Esophagus squamous epithelium (tissue), 5 donors: ENCODE results near the gene LYSMD4. TPM values are rescaled to one million over a fixed set of nuclear protein-coding genes. Genes with fewer than 3 reads are reported as not detected.

ENCODE experiments used
- DNase-seq: peaks from one replicate; lab custom pipeline; 2025; lab: John Stamatoyannopoulos, UW
- H3K27ac ChIP-seq, 4 donors: fragments of 200-600 bp; sonication (generic); one replicate each; pipeline ENCODE4 v1.5.1; 2016 to 2019; ENCODE audit warnings: mild to moderate bottlenecking in 1 of 4
- H3K27me3 ChIP-seq, 4 donors: fragments of 200-600 bp; sonication (generic); 1 replicate in 3 of 4; 2 replicates in 1 of 4; pipeline versions ENCODE4 v1.5.1 to v1.6.0; 2017 to 2021; ENCODE audit warnings: antibody characterized with exemption in 1 of 4
- H3K36me3 ChIP-seq, 3 donors: fragments of 200-600 bp; sonication (generic); one replicate each; pipeline ENCODE4 v1.5.1; 2016 to 2019
- H3K4me1 ChIP-seq, 3 donors: fragments of 200-600 bp; sonication (generic); one replicate each; pipeline ENCODE4 v1.5.1; 2017 to 2019
- H3K4me3 ChIP-seq, 4 donors: fragments of 200-600 bp; sonication (generic); 1 replicate in 3 of 4; 2 replicates in 1 of 4; pipeline ENCODE4 v1.5.1; 2016 to 2019; ENCODE audit warnings: mild to moderate bottlenecking in 2 of 4, moderate library complexity in 1 of 4
- H3K9me3 ChIP-seq, 3 donors: fragments of 200-600 bp; sonication (generic); one replicate each; pipeline ENCODE4 v1.5.1; 2016 to 2019
- CTCF ChIP-seq, 6 experiments: fragments of 450-650 bp in 4 of 6; fragments of 200-600 bp in 2 of 6; sonication (generic) in 2 of 6; IDR thresholded peaks; one replicate each; pipeline ENCODE4 v1.5.1; 2016 to 2019; ENCODE audit warnings: antibody characterized with exemption in 6 of 6, mild to moderate bottlenecking in 4 of 6, moderate library complexity in 4 of 6
- POLR2A ChIP-seq, 4 donors: fragments of 450-650 bp; IDR thresholded peaks; one replicate each; pipeline ENCODE4 v1.6.1; 2017; ENCODE audit warnings: antibody characterized with exemption in 4 of 4, mild to moderate bottlenecking in 4 of 4, moderate library complexity in 3 of 4
- WGBS, 2 donors: methylation state at CpG; one replicate each; pipeline ENCODE4 v1.1.5; 2018; 5-methylcytosine and 5-hydroxymethylcytosine counted together
- intact Hi-C: fragments of 100-400 bp; cut with DNase I; formaldehyde crosslinking; loops from one replicate; pipeline ENCODE4 v1.15.0; 2022
- total RNA-seq, 4 donors: library from RNA; depleted of rRNA; stranded (reverse); fragments of >200 nt; gene quantifications; one replicate each; pipeline ENCODE4 v1.1.0, GENCODE V29; 2016
- donor health status: DM: yes; HTN: yes; CAD: no.

Gene LYSMD4
- total RNA-seq, 4 donors from 2014 or later = 9.3 to 18.1 (median 14.1) TPM

- no peaks in the 10 kb centered on the region for H3K9me3 ChIP-seq
- H3K4me1 ChIP-seq = peaks cover 0 to 49% (median 34%) of the 10 kb centered on the region in 3 donors
- H3K27ac ChIP-seq = peak overlapping the region; percentile 18 to 85 (median 80)
- 28 to 29% methylated on average over 3 of the region's 3 CpGs for WGBS, 2 donors
- DNase-seq = no peak
- no peaks in the 10 kb centered on the region for H3K36me3 ChIP-seq
- intact Hi-C loops = loop anchor here (10.0 kb wide), 1 partner anchor 420 kb away; no protein-coding TSS in a partner anchor
- no peak overlapping the region for H3K4me3 ChIP-seq
- no peaks in the 10 kb centered on the region for H3K27me3 ChIP-seq
- TF ChIP-seq POLR2A (IDR thresholded peaks at IDR 0.05) (no peak), CTCF (IDR thresholded peaks at IDR 0.05) (peak; percentile 63 to 86 (median 77))
Observed at GRCh38 chr15:99704444-99704838, 28.8 kb downstream of the LYSMD4 start.

GRCh38 chr15:99703603-99704443 lies 29.4 kb downstream of the LYSMD4 start:
- Histone ChIP-seq H3K36me3 (no peaks in the 10 kb centered on the region), H3K27me3 (no peaks in the 10 kb centered on the region), H3K4me1 (peaks cover 0 to 43% (median 30%) of the 10 kb centered on the region in 3 donors), H3K27ac (peak overlapping the region; percentile 18 to 85 (median 80)), H3K9me3 (no peaks in the 10 kb centered on the region), H3K4me3 (peak overlapping the region in 1 of 4 donors; percentile 29)
- no peak for TF ChIP-seq POLR2A (IDR thresholded peaks at IDR 0.05)
- TF ChIP-seq CTCF (IDR thresholded peaks at IDR 0.05) = peak; percentile 29 to 87 (median 64)
- DNase-seq = no peak
- intact Hi-C loops = loop anchor here (10.0 kb wide), 1 partner anchor 419 kb away; no protein-coding TSS in a partner anchor
- 10 to 14% methylated on average over 7 of the region's 7 CpGs for WGBS, 2 donors

- 20 to 24% methylated on average over 4 of the region's 4 CpGs for WGBS, 2 donors
- TF ChIP-seq CTCF (IDR thresholded peaks at IDR 0.05) = no peak
- TF ChIP-seq POLR2A (IDR thresholded peaks at IDR 0.05) = no peak
- H3K9me3 ChIP-seq = no peaks in the 10 kb centered on the region
- peaks cover 0 to 35% (median 22%) of the 10 kb centered on the region in 3 donors for H3K4me1 ChIP-seq
- H3K4me3 ChIP-seq = peak overlapping the region in 1 of 4 donors; percentile 29
- H3K27me3 ChIP-seq = no peaks in the 10 kb centered on the region
- H3K36me3 ChIP-seq = no peaks in the 10 kb centered on the region
- H3K27ac ChIP-seq = peak overlapping the region; percentile 18 to 85 (median 80)
- intact Hi-C loops = loop anchor here (10.0 kb wide), 1 partner anchor 418 kb away; no protein-coding TSS in a partner anchor
- DNase-seq = no peak
Observed at GRCh38 chr15:99702895-99703602, 30.2 kb downstream of the LYSMD4 start.

GRCh38 chr15:99696096-99696495 lies 37.1 kb downstream of the LYSMD4 start:
- TF ChIP-seq POLR2A (IDR thresholded peaks at IDR 0.05) (no peak), CTCF (IDR thresholded peaks at IDR 0.05) (no peak)
- Histone ChIP-seq H3K27ac (no peak overlapping the region), H3K4me1 (no peaks in the 10 kb centered on the region), H3K36me3 (peaks cover 0 to 62% (median 13%) of the 10 kb centered on the region in 3 donors), H3K27me3 (no peaks in the 10 kb centered on the region), H3K9me3 (no peaks in the 10 kb centered on the region), H3K4me3 (no peak overlapping the region)
- WGBS, 2 donors = 75 to 78% methylated on average over 2 of the region's 2 CpGs
- no peak for DNase-seq
- intact Hi-C loops = no loop called here
